ENCODE data around the gene TMED9.

TMED9 gene

DNA sequence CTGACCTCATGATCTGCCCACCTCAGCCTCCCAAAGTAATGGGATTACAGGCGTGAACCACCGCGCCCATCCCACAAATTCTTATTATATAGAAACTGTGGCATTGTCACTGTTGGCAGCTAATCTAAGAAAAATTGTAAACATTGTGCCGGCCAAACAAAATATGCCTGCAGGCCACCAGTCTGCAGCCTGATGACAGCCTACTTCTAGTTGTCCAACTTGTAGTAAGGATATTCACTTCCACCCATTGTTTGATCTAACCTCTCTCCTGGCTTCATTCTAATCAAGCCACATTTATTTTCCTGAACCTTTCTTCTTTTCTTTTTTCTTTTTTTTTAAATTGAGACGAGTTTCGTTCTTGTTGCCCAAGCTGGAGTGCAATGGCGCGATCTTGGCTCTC is 13.7 kb upstream of the TMED9 start:
- DNase-seq (ENCODE audit: low read depth, low spot score): no peak

- no peak for DNase-seq (ENCODE audit: low read depth, low spot score)
Measured at GRCh38 chr5:177588413-177588909, 3.5 kb upstream of the TMED9 start.

GRCh38 chr5:177590406-177590805 is 1.6 kb upstream of the TMED9 start:
- no peak for DNase-seq (ENCODE audit: low read depth, low spot score)

- no peak for DNase-seq (ENCODE audit: low read depth, low spot score)
Measured at GRCh38 chr5:177591690-177592009, 353 bp upstream of the TMED9 start.

DNA sequence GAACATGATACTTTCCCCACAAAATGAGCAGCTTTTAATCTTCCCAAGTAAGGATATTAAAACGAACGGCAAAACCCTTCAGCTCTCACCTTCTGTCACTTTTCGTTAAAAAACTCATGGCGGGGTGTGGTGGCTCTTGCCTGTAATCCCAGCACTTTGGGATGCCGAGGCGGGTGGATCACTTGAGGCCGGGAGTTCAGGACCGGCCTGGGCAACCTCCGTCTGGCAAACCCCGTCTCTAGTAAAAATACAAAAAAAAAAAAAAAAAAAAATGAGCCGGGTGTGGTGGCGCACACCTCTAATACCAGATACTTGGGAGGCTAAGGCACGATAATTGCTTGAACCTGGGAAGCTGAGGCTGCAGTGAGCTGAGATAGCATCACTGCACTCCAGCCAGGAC is 902 bp downstream of the TMED9 start:
- no peak for DNase-seq (ENCODE audit: low read depth, low spot score)

DNA sequence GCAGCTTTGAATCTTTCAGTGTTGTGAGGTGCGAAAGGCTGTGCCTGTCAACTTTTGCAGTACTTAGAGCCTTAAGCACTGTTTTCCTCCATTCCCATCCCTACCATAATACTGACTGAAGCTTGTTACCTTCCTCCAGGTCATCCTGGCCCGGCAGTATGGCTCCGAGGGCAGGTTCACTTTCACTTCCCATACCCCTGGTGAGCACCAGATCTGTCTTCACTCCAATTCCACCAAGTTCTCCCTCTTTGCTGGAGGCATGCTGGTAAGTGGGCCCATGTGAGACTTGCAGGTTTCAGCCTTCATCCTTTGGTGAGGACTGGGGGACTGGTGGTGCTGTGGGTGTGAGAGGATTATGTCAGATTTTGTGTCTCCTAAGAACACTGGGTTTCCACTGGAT is 1.5 kb downstream of the TMED9 start:
- no peak for DNase-seq (ENCODE audit: low read depth, low spot score)

- no peak for DNase-seq (ENCODE audit: low read depth, low spot score)
Measured at GRCh38 chr5:177594071-177594470, 2.1 kb downstream of the TMED9 start.

DNA sequence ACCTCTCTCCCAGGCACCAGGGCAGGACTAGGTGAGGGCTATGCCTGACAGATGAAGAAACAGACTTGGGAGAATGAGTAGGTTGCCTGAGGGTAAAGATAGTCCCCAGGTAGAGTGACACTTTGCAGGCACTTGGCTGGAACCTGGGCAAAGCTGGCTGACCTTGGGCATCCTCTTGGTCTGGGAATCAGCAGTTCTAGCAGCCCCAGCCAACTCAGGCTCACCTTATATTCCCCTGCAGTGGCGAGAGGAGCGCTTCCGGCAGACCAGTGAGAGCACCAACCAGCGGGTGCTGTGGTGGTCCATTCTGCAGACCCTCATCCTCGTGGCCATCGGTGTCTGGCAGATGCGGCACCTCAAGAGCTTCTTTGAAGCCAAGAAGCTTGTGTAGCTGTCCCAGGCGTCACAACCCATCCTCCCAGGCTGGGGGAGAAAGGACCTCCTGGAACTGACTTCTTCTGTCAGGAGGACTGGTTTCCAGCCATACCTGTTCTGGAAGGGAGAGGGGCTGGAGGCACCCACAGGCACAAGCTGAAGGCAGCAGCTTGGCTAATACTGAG is 3.1 kb downstream of the TMED9 start:
- no peak for DNase-seq (ENCODE audit: low read depth, low spot score)

GRCh38 chr5:177595991-177596774 is 4.2 kb downstream of the TMED9 start:
- DNase-seq (ENCODE audit: low read depth, low spot score): no peak

GRCh38 chr5:177596775-177597238 is 4.8 kb downstream of the TMED9 start:
- DNase-seq (ENCODE audit: low read depth, low spot score): no peak

DNA sequence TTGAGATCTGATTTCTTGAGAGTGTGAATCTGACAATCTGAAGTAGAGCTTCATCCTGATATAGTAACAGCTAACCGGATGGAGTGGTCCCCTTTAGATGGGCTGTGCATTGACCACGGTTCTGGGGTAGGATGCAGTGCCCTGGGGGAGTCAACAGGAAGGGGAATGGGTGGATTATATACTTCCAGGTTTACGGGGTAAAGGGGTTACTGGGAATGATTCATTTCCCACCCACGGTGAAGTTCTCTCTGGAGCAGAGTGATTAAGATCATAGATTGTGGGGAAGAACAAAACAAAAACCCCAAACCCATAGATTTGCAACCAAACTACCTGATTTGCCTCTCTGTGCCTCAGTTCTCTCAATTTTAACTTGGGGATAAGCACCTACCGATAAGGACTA is 6.5 kb downstream of the TMED9 start:
- no peak for DNase-seq (ENCODE audit: low read depth, low spot score)

- DNase-seq (ENCODE audit: low read depth, low spot score): peak; percentile 46
Measured at GRCh38 chr5:177599731-177600507, 7.9 kb downstream of the TMED9 start, which contains the start of gene B4GALT7. Gene B4GALT7 (plus strand): TSS chr5:177600132. CDS start chr5:177600211, 79 bp downstream.

DNA sequence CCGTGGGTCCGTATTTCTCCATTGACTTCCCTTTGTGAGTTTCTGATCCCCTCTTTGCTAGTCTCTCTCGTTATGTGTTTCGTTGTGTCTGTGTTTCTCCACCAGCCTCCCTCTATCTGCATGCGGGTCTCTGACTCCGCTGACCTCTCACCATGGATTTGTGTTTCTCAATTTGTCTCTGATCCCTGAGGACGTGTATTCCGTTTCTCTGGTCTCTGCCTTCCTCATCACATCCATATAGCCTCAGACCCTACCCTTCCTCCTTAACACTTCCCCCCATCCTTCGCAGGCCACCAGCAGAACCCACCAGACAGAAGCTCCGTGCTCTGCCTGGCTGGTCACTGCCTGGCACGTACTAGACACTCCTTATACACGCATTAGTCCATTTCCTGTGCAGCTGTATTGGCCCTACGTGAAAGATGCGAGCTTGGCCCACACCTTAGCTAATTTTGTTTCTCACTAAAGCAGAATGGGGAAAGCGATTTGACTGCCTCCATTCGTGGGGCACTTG is 8.6 kb downstream of the TMED9 start:
- DNase-seq (ENCODE audit: low read depth, low spot score): no peak

DNA sequence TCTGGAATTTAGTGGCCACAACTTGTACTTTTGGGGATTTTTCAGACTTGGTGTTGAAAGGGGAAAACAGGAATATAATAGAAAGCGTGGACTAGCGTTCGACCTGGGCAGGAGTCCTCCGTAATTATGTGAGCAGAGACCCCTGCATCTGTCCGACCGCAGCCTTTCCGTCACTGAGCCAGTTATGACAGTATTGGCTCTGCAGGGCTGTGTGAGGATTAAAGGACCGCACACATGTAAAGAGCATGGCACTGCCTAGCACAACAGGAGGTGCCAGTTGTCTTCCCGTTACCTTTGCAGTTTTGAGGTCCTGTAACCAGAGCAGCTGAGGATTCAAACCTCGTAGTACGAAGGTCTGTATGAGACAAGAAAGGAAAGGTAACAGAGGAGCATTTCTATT is 9.1 kb downstream of the TMED9 start:
- DNase-seq (ENCODE audit: low read depth, low spot score): no peak

GRCh38 chr5:177601577-177602457 is 9.8 kb downstream of the TMED9 start:
- DNase-seq (ENCODE audit: low read depth, low spot score): no peak

DNA sequence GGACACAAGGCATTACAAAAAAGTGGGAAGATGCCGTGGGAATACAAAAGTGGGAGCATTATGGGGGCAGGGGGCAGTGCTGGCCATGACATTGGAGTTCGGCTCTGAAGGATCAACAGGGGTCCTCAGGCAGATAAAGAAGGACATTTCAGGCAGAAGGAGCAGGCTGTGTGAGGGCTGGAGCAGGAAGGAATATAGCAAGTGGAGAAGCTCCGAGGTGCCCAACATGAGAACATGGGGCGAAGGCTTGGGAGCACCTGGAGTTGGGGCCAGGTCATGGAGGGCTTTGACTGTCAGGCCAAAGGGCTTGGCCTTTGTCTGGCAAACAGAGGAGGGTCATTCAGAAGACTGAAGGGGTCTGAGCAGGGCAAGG is 10.4 kb downstream of the TMED9 start:
- DNase-seq (ENCODE audit: low read depth, low spot score): no peak

GRCh38 chr5:177603631-177604030 is 11.6 kb downstream of the TMED9 start:
- no peak for DNase-seq (ENCODE audit: low read depth, low spot score)

DNA sequence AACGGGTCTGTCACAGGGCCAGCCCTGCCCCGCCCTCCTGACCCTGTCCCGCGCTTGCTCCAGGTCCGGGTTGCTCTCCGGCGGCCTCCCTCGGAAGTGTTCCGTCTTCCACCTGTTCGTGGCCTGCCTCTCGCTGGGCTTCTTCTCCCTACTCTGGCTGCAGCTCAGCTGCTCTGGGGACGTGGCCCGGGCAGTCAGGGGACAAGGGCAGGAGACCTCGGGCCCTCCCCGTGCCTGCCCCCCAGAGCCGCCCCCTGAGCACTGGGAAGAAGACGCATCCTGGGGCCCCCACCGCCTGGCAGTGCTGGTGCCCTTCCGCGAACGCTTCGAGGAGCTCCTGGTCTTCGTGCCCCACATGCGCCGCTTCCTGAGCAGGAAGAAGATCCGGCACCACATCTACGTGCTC is 12.1 kb downstream of the TMED9 start:
- no peak for DNase-seq (ENCODE audit: low read depth, low spot score)

GRCh38 chr5:177604656-177605055 is 12.7 kb downstream of the TMED9 start:
- no peak for DNase-seq (ENCODE audit: low read depth, low spot score)

DNA sequence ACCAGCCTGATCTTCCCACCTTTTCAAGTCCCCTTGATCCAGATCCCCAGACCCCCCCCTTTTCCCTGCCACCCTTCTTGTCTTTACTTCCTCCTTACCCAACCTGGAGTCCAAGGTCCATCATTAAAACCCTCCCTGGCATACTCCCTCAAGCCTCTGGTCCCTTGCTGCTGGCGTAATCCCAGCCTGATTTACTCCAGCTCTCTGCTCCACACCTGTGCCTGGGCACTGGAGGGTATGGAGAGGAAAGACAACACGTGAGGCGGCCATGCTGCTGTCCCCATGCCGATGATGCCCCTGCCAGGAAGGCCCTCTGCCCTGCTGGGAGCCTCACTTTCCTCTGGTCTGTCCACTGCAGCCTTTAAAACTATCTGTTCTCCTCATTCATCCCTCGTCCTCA is 13.1 kb downstream of the TMED9 start:
- no peak for DNase-seq (ENCODE audit: low read depth, low spot score)

DNA sequence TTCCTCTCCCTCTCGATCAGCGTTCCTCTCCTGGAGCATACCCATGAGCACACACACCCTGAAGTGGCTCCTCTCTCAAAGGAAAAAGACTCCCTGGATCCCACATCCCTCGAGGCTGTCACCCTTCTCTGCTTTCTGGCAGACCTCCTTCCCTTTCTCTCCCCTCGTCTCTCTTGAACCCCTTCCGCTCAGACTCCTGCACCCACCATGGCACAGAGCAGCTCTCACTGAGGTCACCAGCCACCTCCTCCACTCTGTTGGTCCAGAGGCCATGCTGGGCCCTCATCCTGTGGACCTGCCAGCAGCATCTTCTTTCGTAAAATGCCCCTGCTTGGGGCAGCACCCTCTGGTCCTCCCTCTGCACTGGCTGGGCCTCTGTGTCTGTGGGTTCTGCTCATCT is 13.7 kb downstream of the TMED9 start:
- no peak for DNase-seq (ENCODE audit: low read depth, low spot score)
